Non-pigmented ciliary epithelial cell (primary cell): Measurements from ENCODE around the gene ZNF366.

Source experiments
- DNase-seq: peaks from one replicate; pipeline ENCODE4 v3.0.0-alpha.2; 2010; ENCODE audit warnings: low read depth

ZNF366 gene

DNA sequence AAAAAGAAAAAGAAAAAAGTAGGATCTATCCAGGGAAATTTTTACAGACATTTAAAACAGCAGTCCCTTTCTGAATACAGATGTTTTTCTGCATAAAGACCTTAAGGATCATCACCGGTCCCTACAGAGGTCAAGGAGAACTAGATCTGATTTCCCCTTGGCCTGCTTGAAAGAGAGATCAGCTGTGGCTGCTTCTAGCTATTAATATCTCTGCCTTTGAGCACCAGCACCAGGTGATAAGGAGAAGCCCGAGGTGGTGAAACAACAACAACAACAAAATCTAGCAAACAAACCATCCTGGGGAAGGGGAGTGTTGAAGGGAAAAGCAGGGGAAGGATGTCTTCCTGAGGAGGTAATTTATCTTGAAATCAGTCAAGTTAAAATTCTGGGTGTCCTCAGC is 42.1 kb downstream of the ZNF366 start:
- DNase-seq: no peak

DNA sequence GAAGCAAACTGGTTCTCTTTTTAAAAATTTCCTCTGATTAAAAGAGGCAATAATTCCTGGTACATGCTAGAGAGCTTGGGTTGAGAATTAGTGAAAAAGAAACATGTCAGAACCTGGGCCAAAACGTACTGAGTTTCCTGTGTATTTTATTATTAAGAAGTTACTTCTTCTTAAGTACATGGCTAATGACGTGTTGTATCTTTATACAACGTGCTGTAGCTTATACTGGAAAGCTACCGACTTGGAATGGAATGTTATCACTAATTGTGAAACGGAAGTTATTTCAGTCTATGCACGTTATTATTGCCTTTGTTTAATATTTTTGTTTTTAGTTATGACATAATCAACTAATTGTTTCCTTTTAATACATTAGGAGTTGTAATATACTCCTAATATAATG is 43.1 kb downstream of the ZNF366 start:
- no peak for DNase-seq

DNA sequence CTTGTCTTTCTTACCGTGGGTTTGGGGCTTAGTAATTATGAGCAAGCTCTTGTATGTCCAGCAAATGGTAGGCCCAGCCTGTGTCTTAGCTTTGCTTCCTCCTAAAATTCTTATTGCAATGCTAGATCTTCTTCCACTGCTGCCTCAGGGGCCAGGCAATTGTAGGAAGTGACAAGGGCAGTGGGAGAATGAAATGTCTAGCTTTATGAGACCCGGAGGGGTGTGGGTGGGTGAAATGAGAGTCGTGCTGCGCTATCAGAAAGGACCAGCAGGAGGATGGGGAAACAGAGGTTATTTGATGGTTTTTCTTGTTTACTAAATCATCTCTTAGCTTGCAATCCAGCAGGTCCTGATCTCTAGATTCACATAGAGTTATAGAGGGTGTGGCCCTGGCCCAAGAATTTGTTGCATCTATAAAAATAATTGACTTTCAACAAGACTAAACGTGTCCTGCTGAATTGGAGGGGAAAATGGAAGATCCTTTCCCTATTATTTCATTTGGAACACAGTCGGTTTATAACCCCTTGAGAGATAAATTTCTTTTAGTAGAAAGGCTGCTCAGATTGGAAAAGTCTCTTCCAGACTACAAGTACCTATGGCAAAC is 43.7 kb downstream of the ZNF366 start:
- no peak for DNase-seq

DNA sequence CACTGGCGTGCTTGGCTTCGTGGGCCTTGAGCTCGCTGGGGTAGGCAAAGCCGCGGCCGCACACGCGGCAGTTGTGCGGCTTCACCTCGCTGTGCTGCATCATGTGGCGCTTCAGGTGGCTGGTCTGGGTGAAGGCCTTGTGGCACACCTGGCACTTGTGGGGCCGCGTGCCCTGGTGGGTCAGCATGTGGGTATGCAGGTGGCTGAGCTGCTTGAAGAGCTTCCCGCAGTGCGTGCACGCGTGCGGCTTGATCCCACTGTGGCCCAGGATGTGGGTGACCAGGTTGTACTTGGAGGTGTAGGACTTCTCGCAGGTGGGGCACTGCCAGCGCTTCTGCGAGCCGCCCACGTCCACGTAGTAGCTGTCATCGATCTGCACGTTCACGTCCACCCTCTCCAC is 46.8 kb downstream of the ZNF366 start:
- no peak for DNase-seq

DNA sequence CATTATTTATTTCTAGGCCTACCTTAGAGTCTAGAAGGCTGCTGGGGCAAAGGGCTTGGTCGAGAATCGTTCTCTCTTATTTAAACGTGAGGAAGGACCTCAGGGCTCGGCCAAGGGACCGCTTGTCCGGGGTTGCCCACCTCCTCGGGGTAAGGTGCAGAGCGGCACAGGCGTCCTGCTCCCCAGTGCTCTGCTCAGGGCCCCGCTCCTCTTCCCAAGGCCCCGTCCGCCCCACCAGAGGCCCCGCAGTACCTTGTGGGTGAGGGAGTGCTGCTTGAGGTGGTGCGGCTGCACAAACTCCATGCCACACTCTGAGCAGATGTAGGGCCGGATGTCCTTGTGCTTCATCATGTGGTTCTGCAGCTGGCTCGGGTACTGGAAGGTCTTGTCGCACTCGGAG is 47.3 kb downstream of the ZNF366 start:
- no peak for DNase-seq

DNA sequence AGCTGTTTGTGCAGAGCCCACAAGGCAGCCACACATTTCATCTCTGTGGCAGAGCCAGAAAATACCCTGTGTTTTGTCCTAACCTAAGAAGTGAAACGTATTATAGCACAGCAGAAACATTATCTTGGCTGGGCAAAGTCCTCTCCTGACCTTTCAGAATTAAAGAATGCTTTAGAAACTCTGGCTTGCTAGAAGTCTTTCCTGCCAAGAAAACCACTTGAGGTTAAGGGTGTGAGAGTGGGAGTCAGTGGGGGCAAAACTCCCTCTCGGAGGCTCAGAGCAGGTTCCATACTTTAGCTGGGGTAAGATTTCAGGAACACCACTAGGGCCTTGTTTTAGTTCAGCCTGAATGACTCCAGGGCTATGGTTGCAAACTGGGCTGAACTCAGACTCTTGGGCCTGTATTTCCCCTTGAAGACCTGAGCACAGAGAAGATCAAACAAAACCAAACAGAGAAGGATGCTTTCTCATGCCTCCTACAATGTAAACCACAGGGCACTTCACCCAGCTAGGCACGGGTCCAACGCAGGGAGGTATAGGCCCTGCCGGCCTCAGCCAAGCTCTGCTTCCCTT is 48.0 kb downstream of the ZNF366 start:
- no peak for DNase-seq

DNA sequence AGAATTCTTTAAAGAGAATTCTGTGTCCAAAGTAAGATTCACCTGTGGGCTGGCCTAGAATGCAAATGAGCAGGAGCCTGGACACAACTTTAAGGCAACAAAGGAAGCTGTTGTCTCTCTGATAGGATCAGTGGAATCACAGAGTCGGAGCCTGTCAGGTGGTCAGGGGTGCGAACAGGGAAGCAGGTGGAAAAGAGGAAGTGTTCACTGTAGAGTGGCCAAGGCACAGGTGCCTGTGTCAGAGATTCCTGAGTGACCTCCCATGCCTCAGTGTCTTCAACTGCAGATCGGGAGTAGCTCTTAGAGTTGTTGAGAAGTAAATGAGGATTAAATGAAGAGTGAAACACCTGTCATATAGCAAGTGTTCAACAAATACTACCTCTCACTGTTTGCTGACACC is 48.8 kb downstream of the ZNF366 start:
- no peak for DNase-seq

DNA sequence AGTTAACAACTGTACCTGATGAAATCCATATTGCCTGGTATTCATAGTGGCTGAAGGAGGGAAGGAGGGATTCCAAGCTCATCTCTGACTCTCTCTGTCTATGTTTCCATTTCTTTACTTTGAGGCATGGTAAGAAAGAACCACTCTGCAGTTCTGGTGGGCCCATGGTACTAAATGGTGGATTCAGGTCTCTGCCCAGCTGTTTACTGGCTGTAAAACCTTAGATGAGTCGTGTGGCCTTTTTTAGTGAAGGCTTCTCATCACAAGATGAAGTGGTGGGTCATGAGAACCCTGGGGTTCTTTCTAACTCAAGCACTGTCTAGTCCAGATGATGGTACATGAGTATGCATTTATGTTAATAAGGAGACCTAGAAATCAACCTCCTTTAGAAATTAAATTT is 49.7 kb downstream of the ZNF366 start:
- DNase-seq: no peak

DNA sequence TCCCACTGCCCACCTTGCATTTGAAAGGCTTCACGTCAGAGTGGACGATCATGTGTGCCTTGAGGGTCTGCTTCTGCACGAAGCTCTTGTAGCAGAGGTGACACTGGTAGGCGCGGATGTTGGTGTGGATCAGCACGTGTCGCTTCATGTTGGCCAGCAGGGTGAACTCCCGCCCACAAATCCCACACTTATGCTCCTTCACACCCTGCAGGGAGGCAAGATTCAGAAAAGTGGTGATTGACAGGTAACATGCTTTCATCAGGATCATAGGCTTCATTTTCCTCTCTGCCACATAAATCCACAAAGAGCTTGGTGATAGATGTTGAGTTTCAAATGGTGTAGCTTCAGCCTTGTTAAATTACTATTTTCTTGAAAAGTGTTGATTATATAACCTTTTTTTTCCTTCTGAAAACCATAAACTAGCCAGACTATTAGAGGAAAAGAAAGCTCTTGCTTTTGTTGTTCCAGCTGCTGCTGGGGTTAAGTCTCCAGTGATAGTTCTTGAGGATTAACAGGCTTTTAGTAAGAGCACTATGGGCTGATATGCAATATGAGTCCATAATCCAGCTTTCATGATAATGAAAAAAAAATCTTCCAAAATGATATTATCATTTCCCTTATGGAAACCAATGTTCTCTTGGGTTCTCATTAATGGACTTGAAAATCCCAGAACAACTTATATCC is 50.7 kb downstream of the ZNF366 start:
- DNase-seq: no peak

DNA sequence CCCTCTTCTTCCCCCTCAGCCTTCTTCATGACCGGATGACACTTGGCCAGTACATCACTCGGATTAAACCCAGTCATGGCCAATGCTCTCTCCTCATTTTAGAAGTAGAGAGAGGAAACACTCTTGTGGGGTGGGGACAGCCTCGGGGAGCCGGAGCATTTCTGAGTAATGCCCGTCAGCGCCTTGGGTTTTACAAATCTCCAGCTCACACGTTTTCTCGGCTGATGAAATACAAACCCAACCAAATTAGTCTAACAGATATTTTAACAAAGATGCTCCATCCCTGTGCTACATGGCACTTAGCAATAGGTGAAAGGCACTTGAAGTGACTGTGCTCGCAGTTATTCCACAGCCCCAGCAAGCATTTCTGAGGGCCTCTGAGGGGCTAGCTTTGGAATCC is 51.7 kb downstream of the ZNF366 start:
- no peak for DNase-seq

DNA sequence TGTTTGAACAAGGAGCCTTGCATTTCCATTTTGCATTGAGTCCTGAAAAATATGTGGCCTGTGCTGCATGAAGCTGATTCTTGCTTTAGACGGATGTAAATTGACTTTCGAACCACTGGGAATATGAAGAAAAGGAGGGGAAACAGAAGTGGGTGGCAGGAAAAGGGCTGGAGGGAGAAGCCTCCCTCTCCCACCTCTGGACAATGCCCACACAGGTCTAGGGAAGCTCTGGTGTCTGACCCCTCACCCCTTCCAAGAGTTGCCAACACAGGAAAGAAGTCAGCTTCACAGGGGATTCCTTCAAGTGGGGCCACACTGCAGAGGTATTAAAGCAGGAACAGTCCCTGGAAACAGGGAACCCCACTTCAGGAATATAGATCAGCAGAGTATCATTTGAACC is 52.2 kb downstream of the ZNF366 start:
- no peak for DNase-seq

DNA sequence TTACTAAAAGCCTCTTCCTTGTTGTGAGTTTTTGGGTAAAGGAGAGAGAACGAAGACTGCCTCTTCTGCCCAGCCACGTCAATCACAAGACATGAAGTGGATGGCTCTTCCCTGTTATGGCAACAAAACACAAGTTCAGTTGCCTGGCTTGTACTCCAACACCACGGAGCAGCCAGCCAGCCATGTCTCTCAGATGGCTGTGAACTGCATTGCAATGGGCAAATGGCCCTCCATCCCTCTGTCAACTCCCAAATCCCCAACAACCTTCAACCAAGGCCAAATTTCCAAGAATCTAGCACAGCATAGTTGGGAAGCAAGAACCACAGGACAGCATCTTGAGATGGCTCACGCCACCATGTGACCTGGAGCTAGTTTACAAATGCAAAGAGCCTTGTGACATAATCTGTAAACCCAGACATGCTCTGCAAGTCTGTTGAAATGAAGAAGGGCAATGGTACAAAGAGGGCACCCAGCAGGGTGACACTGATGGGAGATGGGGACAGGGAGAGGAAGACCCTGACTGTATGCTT is 53.9 kb downstream of the ZNF366 start:
- DNase-seq: no peak

DNA sequence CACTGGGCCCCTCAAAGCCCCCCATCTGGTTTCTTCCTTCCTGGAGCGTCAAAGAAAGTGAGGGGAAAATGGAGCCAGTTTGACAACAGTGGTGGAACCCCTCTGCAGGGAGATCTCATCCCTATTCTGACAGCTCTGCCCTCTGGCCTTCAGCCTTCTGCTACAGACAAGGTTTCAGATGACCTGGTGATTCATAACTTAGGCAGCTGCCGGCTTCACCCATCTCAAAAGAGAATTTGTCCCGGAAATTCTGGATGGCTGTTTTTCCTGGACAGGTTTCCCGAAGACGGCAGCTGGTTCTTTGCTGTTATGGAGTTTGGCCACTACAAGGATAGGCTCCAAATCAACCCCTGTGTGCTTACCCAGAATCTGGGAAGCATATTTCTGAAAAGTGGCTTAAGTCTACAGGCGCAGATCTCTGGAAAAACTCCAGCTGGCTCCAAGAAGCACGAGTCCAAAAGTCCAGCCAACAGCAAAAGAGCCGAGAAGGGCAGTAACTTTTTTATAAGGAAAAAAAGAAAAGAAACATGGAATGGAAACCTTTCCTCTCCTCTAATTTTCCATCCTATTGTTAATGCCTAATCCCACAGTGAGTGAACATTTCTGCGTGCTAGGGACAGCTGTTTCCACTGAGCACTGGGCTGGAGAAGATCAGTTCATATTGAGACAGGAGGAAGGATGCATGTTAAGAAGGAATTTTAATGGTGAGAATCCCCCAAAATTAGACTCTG is 54.5 kb downstream of the ZNF366 start:
- no peak for DNase-seq

DNA sequence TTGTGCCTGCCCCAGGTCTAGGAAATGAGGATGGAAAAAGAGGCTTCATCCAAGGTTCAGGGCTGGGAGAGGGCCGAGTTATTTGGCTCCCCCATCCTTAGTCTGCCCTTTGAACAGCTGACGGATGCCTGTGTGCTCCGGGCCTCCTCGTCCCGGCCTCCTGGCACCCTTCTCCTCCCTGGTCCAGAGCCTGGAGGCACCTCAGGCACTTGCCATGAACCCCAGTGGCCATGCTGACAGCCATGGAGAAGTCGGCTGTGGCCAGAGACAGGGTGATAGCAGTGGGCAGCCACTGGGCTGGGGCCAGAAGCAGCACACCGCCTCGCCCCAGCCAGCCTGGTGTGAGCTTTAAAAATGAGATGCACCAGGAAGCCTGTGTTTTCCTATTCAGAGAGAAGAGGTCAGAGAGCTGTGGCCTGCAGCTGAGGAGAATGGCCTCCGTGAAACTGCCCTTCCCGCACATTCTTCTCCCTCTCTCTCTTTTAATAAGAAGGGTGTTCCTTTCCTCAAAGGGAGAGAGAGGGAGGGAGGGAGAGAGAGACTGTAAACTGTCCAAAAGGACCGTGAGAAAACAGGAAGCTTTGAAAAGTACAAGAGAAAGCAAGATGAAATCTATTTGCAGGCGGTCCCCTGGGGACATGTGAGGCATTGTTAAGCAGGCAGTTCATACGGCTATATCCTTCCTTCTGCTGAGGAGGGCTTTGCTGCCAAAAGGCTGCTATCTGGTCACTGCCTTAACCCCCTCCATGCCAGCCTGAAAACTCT is 55.3 kb downstream of the ZNF366 start:
- no peak for DNase-seq

DNA sequence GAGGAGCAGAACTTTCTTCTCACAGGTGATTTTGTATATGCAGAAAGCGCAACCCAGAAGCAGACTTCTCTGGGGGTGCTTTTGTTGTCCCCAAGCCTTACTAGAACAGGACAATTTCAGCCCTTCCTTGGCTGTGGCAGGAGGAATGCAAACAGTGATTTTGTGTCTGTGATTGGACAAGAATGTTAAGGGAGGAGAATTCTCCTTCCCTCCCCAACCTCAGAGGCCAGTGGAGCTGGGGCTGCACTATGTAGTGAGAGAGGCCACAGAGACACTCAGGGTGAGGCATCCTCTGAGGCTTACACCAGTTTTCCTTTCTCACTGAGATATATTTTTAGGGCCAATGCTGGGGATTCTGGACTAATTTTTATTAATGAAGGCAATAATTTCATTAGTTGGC is 58.8 kb downstream of the ZNF366 start:
- no peak for DNase-seq

DNA sequence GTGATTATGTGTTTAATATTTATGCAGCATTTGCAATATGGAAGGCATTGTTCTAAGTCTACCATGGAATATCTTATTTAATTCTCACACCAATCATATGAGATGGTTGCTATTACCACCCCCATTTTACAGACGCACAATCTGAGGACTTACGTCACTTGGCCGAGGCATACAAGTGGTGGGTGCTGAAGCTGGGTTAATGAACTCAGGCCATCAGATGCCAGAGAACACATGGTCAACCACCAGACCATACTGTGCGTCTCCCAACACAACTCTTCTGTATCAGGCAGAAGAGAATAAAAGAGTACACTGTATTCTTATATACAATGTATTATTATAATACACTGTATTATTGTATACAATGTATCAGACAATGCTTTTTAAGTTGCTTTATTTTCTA is 59.5 kb downstream of the ZNF366 start:
- no peak for DNase-seq

DNA sequence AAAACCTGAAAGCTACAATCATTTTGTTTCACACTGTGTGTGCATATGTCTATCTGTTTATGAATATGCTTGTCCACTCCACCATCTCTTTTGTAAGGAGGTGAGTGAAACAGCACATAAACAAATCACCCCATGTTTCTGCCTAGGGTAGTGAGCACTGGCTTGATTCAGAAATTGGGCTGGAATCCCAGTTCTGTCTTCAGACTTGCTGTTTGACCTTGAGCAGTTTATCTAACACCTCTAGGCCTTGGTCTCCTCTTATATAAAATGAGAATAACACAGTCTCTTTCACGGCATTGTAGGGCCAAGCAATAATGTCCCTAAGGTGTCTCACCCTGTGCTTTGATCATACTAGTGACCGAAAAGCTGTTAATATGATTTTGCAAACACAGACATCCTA is 61.2 kb downstream of the ZNF366 start:
- no peak for DNase-seq

DNA sequence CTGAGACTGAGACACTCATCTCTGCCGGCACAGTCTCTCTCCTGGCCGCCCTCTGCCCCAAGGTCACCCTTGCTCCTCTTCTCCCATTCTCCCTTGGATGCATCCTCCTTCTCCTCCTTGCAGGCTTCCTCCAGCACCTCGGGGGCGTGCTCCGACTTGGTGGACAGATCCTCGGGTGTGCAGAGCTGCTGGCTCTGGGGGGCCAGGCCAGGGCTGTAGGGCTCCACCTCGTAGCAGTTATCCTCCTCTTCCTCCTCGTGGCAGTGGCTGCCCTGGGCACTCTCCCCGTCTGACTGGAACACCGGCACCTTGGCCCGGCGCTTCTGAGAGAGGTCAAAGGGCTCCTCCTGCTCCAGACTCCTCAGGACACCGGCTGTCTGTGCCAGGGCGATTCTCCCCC is 63.3 kb downstream of the ZNF366 start:
- DNase-seq: no peak

DNA sequence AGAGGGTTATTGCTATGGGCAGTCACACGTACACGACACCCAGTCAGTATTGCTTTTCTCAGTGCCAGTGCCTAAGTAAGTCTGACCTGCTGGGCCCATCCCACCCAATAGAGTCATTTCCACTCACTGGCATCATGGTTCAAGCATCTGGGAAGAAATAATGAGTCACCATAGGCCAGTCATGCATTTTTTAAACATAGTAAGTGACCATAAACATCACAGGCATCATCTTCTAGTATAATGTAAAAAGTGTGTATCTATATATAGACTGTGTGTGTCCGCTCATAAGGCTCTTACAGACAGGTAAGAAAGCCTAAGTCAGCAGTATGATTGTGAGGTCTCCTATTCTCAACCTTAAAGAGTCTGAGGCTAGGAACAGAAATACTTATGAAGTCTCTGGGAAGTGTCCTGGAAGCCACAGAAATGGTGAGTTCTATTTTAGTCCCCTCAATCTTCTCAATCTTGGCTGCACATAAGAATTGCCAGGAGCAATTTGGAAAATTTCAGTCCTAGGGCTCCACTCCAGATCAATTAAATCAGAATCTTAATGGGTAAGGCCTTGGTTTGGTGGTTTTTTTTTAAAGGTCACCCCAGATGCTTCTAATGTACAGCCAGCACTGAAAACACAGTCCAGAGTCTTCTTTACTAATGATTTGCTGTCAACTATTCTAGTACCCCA is 65.2 kb downstream of the ZNF366 start:
- DNase-seq: peak; percentile 86

DNA sequence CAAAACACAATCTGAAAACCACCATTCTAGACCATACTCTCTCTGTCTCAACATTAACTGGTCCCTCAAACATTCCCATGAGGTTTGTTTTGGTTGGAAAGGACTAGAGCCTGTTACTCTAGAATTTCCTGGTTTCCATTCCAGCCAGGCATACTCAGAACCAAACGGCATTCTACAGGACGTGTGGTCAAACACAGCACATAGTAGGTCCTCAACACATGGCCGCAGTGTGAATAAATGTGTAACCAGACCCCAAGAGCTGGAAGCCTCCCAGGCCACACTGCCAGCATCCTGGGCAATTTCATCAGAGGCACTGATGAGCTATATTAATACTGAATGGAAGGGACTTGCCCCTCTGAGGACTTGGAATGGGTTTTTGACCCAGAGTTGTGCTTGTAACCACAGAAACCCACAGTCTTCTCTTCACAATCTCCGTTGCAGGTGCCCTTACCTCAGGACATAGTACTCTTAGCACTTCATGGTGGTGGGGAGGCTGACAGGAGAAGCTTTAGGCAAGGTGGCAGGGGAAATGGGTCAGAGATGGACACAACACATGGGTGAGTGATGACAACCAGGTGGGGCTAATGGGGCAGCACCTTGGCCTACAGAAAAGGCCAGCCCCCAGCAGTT is 66.0 kb downstream of the ZNF366 start:
- DNase-seq: no peak

DNA sequence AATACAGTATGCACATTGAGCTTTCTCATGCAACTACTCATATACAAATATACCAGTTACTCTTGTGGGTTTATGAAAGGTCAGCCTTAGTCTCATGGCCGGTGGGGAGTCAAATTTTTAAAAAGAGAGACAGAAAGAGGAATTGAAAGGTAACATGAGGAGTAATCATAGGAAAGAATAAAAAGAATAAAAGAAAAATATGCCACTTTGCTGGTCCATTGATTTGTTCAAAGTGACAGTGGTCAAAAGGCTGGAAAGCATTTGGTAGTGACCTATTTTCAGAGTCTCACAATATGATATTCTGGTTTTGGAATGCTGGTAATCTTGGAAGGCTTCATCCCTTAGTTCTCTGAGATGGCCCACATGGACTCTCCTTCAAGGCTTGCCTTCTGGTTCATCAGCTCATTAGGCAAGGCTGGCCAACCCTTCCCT is 67.0 kb downstream of the ZNF366 start:
- DNase-seq: no peak
